Erythroblast (primary cell): Measurements from ENCODE around the gene USP15.

Experiments
- GATA1 ChIP-seq: IDR thresholded peaks from 2 replicates; pipeline ENCODE4 v1.6.1; 2011; ENCODE audit warnings: low read depth, mild to moderate bottlenecking, control low read depth, low read length, moderate library complexity
- POLR2A ChIP-seq: IDR thresholded peaks from 2 replicates; pipeline ENCODE4 v1.6.1; 2011; ENCODE audit warnings: mild to moderate bottlenecking, low read length

DNA sequence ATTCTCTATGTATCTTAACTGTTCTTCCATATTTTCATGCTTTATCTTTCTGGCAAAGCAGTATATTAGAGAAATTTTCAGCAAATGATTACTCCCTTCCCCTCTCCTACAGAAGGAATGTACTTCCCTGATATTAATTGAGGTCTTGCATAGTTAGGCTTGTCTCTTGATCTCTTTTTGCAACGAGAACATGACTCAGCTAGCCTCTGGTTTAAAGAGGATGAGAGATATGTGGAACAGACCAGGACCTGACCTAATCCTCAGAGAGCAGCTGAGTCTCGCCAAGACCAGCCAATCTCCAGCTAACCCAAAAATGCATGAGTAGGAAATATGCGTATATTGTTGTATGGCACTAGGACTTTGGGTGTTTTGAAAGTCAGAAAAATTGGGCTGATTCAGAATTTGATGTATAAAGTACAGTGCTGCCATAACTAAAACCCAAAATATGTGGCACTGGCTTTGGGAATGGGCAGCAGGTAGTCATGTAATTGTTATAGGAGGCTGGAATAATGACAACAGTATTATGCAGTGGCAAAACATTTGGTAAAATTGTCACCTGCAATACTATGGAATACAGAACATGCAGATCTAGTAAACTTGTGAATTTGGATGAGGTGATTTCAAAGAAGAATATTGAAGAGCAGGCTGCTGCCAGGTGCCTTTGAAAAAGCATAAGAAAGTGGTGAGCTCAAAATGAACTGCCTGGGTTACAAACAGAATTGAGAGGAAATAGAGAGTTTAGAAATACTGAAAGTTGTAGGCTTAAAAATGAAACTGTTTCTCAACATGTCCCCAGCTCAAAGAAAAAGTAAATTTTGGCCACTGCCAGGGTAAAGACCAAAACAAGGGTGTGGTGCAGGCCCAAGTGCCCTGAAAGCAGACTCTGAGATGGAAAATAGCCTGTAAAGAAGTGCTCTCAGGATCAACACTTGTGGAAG is 9.3 kb upstream of the USP15 start:
- TF ChIP-seq POLR2A (peak; percentile 88), GATA1 (no peak)
